Fibroblast of the aortic adventitia (primary cell): ENCODE measurements around the gene KCNG3. TPM values are rescaled to one million over a fixed set of nuclear protein-coding genes. Genes with fewer than 3 reads are reported as not detected.
"Not testable (repeated sequence)": the region's sequence is repeated elsewhere in the genome, so short reads cannot be mapped to it uniquely, and the experiment has no call there.

Experiments
- DNase-seq: peaks from one replicate; pipeline ENCODE4 v3.0.0-alpha.2; 2010; ENCODE audit warnings: low read depth
- H3K4me3 ChIP-seq: 2 replicates; pipeline ENCODE4 v1.5.1; 2011; ENCODE audit warnings: low read depth, mild to moderate bottlenecking, control low read depth, low read length, moderate library complexity
- CTCF ChIP-seq: IDR thresholded peaks from 2 replicates; pipeline ENCODE4 v1.5.1; 2011; ENCODE audit warnings: mild to moderate bottlenecking, low read length, control low read depth, inconsistent platforms; ENCODE audit not compliant: insufficient read depth
- small RNA-seq: library from RNA; depleted of rRNA; stranded (forward); fragments of <200 nt; gene quantifications from one replicate; pipeline ENCODE3, GENCODE V24; 2012
- total RNA-seq: library from RNA; depleted of rRNA; stranded (reverse); fragments of >200 nt; gene quantifications from 2 replicates; pipeline ENCODE4 v1.2.3, GENCODE V29; 2012; ENCODE audit warnings: low replicate concordance

The KCNG3 gene
- total RNA-seq, 1 donor, result under 0.01 TPM

- DNase-seq, result no peak
- no peak for TF ChIP-seq CTCF
- H3K4me3 ChIP-seq, result no peak overlapping the region
Observed at GRCh38 chr2:42407476-42407875, 86.3 kb downstream of the KCNG3 start.

DNA sequence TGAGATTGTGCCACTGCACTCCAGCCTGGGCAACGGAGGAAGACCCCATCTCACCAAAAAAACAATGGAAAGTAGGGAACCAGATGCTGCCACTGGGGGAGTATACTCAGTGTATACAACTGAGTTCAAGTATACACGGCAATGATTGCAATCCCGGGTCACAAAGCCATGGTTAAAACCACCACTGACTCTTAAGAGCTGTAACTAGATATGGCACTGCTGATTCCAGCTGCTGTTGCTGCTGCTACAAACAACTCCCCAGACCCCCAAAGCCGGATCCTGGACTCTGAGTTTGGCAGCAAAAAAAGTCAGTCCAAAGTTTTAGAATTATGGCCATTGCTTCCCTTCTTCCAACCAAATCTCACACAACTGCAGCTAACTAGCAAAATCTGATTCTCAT, 89.1 kb downstream of the KCNG3 start:
- no peak for TF ChIP-seq CTCF
- DNase-seq, result no peak
- H3K4me3 ChIP-seq, result no peak overlapping the region

GRCh38 chr2:42401773-42402172, 92.0 kb downstream of the KCNG3 start:
- no peak for TF ChIP-seq CTCF
- H3K4me3 ChIP-seq, result no peak overlapping the region
- no peak for DNase-seq

DNA sequence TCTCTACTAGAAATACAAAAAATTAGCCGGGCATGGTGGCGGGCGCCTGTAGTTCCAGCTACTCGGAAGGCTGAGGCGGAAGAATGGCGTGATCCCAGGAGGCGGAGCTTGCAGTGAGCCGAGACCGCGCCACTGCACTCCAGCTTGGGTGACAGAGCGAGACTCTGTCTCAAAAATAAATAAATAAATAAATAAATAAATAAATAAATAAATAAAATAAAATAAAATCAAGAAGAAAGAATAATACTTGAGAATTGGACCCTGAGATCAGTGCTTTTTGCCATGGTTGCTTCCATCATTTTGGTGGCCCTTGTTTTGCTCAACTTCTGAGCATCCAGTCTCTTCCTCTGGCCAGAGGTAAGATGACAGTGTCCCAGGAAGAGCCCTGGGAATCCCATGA, 95.7 kb downstream of the KCNG3 start:
- not testable (repeated sequence) for DNase-seq, H3K4me3 ChIP-seq

DNA sequence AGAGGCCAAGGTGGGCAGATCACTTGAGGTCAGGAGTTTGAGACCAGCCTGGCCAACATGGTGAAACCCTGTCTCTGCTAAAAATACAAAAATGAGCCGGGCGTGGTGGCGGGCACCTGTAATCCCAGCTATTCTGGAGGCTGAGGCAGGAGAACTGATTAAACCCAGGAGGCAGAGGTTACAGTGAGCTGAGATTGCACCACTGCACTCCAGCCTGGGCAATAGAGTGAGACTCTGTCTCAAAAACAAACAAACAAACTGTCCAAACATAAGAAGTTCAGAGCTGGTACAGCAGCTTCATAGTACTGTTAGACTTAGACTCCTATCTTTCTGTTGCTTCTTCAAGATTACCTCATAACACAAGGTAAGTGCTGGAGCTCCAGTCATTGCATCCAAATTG, 100.5 kb downstream of the KCNG3 start:
- H3K4me3 ChIP-seq, DNase-seq: not testable (repeated sequence)

DNA sequence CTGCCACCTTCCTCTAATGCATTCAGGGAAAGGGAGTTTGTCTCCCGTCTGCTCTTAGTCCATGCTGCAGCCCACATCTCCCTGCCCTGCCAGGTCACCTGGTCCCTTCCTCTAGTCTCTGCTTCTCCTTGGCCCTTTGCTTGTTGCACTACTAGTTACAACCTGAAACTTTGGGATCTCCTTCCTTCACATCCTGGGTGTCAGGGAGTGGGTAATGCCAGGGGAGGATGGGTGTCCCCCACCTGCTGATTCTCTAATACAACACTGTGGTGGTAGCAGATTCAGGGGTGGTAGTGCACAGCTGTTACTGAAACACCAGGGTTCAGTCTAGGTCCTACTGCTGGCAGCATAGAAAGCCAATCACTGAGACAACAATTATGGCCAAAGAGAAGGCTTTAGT, 101.6 kb downstream of the KCNG3 start:
- no peak overlapping the region for H3K4me3 ChIP-seq
- no peak for TF ChIP-seq CTCF
- DNase-seq, result no peak

Small RNA genes within 50 kb of the gene (small RNA-seq; reads per million reads assigned to genes)
- gene RF00017 (not detected), gene RF00612 (not detected)

Other genes with a start within 250 kb of the KCNG3 start
- 181 and 197 TPM in 2 replicates for gene COX7A2L, start 132.8 kb downstream of the KCNG3 start, total RNA-seq
- 27.5 and 34.1 TPM in 2 replicates for gene MTA3, start 74.7 kb upstream of the KCNG3 start, total RNA-seq